ENCODE measurements around the gene LZTS3.

DNA sequence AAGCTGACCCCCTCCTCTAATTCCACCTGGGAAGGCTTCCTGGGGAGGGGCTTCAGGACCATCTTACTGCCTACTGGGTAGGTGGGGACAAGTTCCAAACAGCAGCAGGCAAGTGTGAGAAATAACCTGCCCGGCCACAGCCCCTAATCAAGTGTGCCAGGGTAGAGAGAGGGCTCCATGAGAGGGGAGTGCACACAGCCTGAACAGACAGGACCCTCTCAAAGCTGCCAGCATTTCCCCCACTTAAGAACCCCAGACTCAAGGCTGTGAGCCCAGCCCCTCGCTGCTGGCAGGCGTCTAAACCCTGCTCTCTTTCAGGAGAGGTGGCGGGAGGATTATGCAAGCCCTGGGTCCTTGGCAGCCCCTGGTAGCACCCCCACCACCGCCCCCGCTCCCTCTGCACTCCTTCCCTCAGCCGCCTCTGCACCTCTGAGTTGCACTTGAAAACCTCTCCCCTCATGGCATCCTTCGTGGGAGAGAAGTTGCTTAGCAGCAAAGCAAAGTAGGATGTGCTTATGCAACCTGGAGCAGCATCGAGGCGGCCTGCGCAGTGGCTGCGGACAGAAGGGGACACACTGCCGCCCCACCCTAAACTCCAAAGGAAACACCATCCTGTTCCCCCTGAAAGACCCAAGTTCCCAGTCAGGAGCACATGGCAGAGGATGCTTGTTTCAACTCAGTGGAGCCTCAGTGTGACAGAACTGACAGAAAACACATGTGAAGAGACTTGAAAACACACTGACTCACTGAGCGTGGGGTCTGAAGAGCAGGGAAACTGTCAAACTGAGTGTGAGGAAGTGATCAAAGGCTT lies 20.7 kb upstream of the LZTS3 start:
- TF ChIP-seq GATA2 (IDR thresholded peaks at IDR 0.05; ENCODE audit: low read depth, low read length) (no peak), GATA3 (IDR thresholded peaks at IDR 0.05; ENCODE audit: low read depth, low read length) (no peak)

Measured in SH-SY5Y (cell line).